ENCODE data around the gene EIF2B2.

GRCh38 chr14:75040507-75040906 lies 37.8 kb downstream of the EIF2B2 start:
- TF ChIP-seq TAF1 (IDR thresholded peaks at IDR 0.05; ENCODE audit: borderline replicate concordance, low read depth, low read length) (no peak), YY1 (IDR thresholded peaks at IDR 0.05; ENCODE audit: low read depth) (no peak), RXRA (IDR thresholded peaks at IDR 0.05; ENCODE audit: borderline replicate concordance, low read depth) (no peak), GATA2 (CRISPR knock-in tag; IDR thresholded peaks at IDR 0.05) (no peak), RFX5 (IDR thresholded peaks at IDR 0.05; ENCODE audit: low read length) (no peak), REST (IDR thresholded peaks at IDR 0.05; ENCODE audit: low read depth, low read length) (no peak), POLR2AphosphoS5 (IDR thresholded peaks at IDR 0.05; ENCODE audit: low read depth, low read length) (no peak), FOXM1 (IDR thresholded peaks at IDR 0.05; ENCODE audit: low read depth) (no peak), EP300 (IDR thresholded peaks at IDR 0.05; ENCODE audit: borderline replicate concordance in 1 of 2, low read depth in 1 of 2, low read length in 1 of 2) (no peak), FOXJ3 (CRISPR knock-in tag; IDR thresholded peaks at IDR 0.05) (no peak)
- TF ChIP-seq, protein P1, sequence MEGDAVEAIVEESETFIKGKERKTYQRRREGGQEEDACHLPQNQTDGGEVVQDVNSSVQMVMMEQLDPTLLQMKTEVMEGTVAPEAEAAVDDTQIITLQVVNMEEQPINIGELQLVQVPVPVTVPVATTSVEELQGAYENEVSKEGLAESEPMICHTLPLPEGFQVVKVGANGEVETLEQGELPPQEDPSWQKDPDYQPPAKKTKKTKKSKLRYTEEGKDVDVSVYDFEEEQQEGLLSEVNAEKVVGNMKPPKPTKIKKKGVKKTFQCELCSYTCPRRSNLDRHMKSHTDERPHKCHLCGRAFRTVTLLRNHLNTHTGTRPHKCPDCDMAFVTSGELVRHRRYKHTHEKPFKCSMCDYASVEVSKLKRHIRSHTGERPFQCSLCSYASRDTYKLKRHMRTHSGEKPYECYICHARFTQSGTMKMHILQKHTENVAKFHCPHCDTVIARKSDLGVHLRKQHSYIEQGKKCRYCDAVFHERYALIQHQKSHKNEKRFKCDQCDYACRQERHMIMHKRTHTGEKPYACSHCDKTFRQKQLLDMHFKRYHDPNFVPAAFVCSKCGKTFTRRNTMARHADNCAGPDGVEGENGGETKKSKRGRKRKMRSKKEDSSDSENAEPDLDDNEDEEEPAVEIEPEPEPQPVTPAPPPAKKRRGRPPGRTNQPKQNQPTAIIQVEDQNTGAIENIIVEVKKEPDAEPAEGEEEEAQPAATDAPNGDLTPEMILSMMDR (IDR thresholded peaks at IDR 0.05) = no peak
- TF ChIP-seq, protein P2, sequence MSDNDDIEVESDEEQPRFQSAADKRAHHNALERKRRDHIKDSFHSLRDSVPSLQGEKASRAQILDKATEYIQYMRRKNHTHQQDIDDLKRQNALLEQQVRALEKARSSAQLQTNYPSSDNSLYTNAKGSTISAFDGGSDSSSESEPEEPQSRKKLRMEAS (IDR thresholded peaks at IDR 0.05; ENCODE audit: low read depth) = no peak
- TF ChIP-seq, protein P3, sequence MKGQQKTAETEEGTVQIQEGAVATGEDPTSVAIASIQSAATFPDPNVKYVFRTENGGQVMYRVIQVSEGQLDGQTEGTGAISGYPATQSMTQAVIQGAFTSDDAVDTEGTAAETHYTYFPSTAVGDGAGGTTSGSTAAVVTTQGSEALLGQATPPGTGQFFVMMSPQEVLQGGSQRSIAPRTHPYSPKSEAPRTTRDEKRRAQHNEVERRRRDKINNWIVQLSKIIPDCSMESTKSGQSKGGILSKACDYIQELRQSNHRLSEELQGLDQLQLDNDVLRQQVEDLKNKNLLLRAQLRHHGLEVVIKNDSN (IDR thresholded peaks at IDR 0.05; ENCODE audit: borderline replicate concordance, low read depth) = no peak
- TF ChIP-seq, protein P4, sequence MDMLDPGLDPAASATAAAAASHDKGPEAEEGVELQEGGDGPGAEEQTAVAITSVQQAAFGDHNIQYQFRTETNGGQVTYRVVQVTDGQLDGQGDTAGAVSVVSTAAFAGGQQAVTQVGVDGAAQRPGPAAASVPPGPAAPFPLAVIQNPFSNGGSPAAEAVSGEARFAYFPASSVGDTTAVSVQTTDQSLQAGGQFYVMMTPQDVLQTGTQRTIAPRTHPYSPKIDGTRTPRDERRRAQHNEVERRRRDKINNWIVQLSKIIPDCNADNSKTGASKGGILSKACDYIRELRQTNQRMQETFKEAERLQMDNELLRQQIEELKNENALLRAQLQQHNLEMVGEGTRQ (IDR thresholded peaks at IDR 0.05; ENCODE audit: borderline replicate concordance, low read depth, low read length) = no peak

Data from SK-N-SH (cell line).